ENCODE results near the gene IRGC. TPM values are rescaled to one million over a fixed set of nuclear protein-coding genes. Genes with fewer than 3 reads are reported as not detected.

The IRGC gene
- total RNA-seq, 1 experiment from 2014 or later: not detected

DNA sequence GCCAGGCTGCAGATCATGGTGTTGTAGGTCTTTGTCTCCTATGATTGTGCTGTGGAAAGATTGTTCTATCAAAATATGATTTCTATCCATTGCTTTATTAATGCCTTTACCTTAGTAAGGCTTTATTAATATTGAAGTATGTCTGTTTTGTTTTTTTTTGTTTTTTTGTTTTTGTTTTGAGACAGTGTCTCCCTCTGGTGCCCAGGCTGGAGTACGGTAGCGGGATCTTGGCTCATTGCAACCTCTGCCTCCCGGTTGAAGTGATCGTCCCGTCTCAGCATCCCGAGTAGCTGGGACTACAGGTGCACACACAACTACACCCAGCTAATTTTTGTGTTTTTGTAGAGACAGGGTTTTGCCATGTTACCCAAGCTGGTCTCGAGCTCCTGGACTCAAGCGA, 7.7 kb downstream of the IRGC start:
- no peak for DNase-seq (ENCODE audit: low read depth)

DNA sequence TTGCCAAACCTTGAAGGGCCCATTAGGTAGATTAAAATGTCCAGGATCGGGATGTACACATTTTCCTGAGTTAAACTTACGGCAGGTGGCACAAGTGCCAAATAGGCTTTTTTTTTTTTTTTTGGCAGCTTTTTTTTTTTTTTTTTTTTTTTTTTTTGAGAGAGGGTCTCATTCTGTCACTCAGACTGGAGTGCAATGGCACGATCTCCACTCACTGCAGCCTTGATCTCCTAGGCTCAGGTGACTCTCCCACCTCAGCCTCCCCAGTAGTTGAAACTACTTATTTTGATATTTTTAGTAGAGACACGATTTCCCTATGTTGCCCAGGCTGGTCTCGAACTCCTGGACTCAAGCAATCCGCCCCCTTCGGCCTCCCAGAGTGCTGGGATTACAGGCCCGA, 9.0 kb downstream of the IRGC start:
- no peak for DNase-seq (ENCODE audit: low read depth)

DNA sequence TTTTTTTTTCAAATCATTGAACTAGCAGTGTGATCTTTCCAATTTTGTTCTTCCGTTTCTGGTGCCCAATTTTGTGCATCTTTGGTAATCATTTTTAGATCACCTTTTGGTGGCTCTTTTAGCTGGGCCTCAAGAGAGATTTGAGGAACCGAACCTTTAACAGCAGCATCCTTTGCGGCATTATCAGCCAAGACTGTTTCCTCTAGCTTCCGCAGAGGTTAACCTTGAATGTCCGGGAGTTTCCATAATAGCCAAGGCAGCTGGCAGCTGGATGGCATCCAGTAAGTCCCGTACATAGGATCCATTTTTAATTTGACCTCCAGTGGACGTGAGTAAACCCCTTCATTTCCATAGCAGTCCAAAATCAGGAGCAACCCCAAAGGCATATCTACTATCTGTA, 9.6 kb downstream of the IRGC start:
- no peak for DNase-seq (ENCODE audit: low read depth)

DNA sequence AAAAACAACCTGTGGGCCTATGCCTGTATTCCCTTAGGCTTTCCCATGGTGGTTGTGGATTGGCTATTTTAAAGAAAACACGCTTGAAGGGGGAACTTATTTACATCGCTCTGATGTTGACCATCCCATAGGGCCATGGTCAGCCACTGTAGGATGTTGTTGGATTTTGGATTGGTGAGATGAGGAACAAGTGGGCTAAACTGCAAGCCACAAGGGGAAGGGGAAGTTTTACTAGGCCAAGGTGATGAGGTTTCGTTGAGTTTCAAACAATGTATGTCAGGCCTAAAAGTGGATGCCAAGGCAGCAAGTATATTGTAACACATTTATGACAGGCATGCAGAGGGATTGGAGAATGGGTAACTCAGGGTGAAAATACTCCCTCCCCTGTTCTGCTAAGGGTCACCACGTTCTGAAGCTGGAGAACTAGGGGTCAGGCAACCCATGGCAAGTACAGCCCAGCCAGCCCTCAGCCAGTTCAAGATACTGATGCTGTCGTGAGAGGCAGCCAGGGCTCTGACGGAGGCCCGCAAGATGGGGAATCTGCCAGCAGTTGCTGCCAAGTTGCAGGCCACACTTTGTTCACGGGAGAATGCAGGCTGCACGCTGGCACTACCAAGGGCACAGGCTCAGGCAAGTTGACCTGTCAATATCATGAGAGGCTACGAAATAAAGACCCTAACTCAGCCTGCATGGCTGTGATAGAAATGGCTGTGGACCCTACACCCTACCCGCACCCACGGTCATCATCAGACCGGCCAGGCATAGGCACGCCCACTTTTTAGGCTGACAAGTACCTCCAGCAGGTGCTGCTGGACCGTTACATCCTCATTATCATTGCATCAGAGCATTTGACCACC, 11.1 kb downstream of the IRGC start:
- no peak for DNase-seq (ENCODE audit: low read depth)

DNA sequence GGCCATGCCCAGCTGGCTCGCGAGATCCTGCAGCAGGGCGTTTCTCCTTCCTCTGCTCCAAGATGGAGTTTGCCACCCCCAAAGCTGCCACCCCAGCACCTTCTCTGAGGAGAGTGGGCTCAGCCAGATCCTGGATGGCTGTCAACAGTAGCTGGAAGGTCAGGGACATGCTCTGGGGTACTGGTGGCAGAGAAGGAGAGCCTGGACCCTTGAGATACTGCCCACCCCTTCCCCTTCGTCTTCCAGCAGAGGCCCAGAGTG, 11.6 kb downstream of the IRGC start:
- no peak for DNase-seq (ENCODE audit: low read depth)

DNA sequence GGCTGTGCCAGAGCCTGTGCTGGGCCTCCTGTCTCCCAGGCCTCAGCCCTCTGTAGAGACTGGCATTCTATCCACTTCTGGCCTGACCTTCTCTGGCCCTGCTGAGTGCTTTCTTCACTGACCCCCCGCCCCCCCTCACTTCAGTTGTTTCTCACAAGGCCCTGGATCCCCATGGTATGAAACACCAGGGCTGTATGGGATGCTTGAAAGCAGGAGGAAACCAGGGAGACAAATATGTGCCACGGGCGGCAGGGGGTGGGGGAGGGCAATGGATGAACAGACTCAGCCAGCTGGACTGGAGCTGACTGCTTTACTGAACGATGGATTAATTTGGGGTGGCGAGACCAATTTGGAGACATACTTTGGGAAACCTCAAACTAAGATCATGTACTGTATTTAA, 14.0 kb downstream of the IRGC start:
- DNase-seq (ENCODE audit: low read depth): no peak

DNA sequence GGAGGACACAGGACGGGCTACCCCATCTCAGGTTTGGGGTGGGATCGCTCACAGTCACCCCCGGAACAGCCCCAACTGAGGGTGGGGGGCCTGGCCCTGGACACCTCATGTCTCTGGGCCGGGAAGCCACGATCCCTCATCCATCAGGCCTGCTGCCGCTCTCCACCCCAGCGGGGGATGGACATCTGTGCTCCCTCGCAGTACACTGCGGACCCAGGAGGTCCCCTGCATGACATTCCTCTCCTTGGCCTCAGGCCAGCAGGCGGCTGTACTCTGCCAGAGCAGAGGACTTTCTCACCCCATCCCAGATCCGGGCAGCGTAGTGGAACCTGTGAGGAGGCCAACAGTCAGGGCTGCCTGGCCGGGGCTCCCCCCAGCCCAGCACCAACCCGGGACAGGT, 15.5 kb downstream of the IRGC start:
- DNase-seq (ENCODE audit: low read depth): no peak

DNA sequence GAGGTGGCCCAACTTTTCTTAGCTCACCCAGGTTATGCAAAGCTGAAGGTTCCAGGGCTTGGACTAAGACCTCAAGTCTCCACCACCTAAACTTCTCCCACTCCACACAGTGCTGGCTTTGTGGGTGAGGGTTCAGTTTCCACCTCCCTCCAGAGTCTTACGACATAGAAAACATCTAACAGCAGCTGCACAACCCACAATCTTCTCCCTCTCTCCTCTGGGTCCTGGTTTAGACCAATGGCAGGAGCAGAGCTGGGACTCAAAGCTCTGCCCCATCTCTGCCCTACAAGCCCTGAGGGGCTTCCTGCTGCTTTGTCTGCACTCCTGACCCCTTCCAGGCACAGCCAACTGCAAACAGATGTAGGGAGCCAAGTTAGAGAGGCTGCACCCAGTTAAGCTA, 16.0 kb downstream of the IRGC start:
- no peak for DNase-seq (ENCODE audit: low read depth)

DNA sequence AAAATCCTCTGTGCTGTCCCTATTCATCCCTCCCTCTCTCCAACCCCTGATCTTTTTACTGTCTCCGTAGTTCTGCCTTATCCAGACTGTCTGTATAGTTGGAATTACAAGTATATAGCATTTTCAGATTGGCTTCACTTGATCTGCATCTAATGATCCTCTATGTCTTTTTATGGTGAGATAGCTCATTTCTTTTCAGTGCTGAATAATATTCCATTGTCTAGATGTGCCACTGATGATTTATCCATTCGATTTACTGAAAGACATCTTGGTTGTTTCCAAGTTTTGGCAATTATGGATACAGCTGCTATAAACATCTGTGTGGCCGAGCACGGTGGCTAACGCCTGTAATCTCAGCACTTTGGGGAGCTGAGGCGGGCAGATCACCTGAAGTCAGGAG, 19.1 kb downstream of the IRGC start:
- no peak for DNase-seq (ENCODE audit: low read depth)

DNA sequence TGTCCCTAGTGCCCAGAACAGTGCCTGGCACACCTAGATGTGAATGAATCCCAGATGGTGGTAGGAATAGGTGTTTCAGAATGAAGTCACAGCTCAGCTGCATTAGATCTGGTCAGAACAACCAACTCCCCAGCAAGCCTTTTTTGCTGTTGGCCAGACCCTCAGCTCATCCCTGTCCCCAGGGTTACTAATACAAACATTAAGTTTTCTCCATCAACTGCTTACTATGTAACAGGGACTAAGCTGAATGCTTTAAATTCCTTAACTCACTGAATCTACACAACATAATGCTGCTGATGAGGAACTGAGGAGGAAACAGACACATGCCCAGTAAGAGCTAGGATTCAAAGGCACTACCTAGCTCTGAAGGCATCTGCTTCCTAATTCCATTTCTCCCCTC, 20.1 kb downstream of the IRGC start:
- DNase-seq (ENCODE audit: low read depth): no peak

DNA sequence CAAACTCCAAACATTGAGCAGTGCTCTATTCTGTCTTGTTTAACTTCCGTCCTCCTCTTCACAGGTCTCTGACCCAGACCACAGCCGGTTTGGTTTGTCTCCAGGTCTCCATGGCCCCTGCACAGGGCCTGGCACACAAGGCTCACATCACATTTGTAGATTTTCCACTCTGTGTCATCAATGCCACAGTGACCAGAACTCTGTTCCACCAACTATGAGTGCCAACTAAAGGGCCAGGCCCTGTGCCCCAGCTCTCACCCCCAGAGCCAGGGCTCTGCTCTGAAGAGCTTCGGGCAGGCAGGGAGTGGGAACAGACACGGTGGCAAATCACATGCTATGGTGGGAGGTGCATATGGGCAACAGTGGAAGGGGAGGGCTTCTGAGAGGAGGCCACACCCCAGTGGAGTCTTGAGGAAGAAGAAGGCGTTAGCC, 22.9 kb downstream of the IRGC start:
- DNase-seq (ENCODE audit: low read depth): no peak

DNA sequence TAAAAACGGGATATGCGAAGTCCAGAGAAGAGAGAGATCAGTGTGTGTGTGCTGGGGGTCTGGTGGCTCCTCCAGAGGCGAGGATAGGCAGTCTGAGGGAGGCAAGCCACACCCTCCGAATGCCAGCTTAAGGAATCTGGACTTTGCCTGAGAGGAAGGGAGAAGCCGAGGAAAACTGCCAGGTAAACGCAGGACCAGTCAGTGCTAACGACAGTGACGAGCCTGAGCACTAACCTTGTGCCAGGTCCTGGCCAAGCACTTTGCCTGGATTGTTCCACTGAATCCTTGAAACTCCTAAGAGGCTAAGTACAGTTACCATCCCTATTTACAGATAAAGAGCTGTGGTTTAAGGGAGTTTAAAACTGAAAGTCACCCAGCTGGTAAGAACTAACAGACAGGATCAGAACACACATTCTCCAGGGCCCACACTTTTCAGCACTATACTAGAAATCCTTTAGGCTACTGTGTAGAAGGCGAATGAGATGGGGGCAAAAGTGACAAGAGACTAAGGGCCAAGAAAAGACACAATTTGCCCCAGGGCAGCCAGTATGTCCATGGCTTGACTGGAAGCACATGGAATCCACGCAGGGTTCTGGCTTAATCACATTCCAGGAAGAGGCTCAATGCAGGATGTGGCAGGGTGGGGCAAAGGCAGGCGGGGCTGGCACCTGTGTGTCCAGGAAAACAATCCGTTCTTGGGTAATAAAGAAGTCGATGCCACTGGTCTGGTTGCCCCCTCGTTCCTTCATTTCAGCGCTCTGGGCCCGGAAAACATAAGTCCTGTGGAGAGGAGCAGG, 23.8 kb downstream of the IRGC start:
- peak; percentile 40 for DNase-seq (ENCODE audit: low read depth)

DNA sequence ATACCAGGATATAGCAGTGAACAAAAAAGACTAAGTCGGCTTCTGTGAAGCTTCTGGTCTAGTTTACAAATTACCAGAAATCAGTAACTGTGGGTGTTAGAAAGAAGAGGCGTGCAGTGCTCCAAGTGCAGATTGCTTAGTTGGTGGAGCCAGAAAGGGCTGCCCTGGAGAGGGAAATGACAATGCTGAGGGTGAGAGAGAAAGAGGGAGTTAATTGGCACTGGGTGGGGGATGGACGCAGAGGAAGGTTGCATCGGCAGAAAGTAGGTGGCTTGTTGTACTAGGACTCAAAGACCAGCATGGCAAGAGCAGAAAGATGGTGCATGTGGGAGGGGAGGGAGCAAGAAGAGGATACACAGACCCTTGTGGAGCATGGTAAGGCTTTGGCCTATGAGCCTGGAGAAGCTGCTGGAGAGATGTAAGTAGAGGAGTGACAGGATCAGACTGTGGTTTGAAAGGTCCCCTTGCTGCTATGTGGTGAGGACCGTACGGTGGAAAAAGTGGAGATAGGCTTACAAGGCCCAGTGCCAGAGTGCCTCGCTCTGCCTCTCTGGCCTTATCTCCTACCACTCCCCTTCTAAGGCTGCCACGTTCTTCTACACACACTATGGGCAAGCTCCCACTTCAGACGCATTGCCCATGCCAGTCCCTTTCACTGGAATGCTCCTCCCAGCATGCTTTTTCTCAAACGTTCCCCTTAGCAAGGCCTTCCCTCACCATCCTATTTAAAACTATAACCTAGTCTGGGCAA, 25.4 kb downstream of the IRGC start:
- no peak for DNase-seq (ENCODE audit: low read depth)

DNA sequence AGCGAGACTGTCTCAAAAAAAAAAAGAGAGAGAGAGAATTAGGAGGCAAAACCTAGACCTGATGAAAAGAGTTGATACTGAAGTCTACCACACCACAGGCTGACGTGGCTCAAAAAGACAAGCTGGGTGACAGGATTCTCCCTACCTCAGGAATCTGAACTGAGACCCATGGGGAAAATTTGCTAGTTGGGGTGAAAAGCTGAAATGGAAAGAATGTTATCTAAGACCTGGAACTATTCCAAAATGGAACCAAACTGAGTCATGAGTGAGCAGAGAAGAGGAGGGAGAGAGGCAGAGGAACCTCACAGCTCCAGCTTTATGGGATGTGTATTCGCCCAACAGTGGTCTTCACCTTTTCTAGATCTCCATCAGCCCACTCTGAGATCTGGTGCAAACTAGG, 27.2 kb downstream of the IRGC start:
- no peak for DNase-seq (ENCODE audit: low read depth)

DNA sequence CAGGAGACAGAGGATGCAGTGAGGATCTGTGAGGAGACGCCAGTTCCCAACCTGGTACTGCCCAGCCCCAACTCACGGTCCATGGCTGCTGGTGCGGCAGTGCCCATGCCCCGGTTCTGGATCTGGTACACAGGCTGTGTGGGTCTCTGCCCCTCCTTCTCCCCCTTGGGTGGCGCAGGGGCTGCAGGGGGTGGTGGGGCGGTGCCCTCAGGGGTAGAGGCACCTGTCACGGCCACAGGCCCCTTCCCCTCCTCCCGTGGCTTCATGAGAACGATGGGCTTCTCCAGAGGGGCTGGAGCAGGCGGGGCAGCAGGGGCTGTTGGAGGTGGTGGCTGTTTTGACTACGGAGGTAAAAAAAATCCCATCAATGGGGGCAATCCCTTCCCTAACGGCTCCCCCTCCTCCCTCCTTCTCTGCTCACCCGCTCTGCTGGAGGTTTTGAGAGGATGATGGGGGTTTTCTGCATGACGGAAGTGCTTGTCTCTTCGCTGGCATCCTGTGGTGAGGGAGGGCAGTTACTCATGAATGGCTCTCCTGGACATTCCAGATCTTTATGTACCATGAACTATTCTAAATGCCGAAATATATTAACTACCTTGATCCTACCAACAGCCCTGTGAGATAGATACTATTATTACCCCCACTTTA, 31.8 kb downstream of the IRGC start:
- DNase-seq (ENCODE audit: low read depth): peak; percentile 63

DNA sequence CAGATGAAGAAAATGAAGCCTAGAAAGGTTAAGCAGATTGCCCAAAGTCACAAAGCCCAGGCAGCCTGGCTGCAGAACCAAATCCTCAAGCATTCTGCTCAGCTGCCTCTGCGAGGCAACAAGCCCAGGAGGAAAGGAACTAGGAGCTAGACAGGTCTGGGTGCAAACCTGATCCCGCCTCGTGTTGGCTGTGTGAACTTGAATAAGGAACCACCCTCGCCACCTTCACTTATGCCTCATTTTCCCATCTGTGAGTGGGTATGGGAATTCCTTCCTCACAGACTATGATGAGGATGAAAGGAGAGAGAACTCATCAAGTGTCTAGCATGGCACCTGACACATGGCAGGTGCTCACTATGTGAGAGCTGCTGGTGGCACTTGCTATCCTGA, 32.3 kb downstream of the IRGC start:
- DNase-seq (ENCODE audit: low read depth): no peak

DNA sequence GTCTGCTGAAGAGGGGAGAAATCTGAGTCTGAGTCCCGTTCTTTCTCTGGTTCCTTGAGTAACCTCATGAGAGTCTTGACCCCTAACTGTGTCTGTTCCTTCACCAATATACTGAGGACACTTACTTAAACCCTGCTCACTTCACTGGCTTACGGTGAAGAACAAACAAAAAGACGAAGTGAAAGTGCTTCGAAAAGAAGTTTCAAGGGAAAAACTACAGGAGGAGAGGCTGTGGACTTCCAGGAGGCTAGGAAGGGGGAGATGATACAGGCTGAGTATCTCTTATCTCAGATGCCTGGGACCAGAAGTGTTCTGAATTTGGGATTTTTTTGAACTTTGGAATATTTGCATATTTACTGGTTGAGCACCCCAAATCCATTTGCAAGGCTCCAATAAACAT, 32.8 kb downstream of the IRGC start:
- DNase-seq (ENCODE audit: low read depth): no peak

DNA sequence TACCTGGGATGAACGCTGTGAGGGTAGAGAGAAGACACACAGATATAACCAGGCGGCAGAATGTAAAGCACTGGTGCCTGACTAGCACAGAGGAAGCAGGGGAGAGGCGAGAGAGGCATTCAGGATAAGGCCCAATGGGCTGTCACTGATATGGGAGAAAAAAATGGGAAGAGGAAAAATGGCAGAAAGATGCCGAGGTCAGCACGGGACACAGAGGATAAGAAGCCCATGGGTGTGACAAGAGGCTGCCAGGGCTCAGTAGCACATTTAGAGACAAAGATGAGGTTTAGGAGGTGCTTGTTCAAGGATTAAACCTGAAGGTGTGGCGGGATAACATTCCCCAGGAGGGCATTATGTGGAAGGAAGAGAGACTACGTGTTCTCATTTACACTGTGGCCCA, 33.3 kb downstream of the IRGC start:
- no peak for DNase-seq (ENCODE audit: low read depth)

DNA sequence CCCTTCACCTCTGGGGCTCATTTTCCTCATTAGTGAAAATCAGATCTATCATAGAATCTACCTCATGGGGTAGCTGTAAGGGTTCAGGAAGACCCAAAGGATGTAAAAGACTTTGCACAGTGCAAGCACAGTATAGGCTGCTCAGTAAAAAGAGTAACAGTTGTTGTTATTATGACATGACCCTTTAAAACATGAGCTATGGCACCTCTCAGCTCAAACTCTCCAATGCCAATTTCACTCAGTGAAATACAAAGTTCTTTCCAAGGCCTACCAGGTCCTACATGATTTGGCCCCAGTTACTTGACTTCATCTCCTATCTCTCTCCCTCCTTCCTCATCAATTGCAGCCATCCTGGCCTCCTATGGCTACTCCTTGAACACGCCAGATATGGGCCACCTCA, 34.0 kb downstream of the IRGC start:
- no peak for DNase-seq (ENCODE audit: low read depth)

DNA sequence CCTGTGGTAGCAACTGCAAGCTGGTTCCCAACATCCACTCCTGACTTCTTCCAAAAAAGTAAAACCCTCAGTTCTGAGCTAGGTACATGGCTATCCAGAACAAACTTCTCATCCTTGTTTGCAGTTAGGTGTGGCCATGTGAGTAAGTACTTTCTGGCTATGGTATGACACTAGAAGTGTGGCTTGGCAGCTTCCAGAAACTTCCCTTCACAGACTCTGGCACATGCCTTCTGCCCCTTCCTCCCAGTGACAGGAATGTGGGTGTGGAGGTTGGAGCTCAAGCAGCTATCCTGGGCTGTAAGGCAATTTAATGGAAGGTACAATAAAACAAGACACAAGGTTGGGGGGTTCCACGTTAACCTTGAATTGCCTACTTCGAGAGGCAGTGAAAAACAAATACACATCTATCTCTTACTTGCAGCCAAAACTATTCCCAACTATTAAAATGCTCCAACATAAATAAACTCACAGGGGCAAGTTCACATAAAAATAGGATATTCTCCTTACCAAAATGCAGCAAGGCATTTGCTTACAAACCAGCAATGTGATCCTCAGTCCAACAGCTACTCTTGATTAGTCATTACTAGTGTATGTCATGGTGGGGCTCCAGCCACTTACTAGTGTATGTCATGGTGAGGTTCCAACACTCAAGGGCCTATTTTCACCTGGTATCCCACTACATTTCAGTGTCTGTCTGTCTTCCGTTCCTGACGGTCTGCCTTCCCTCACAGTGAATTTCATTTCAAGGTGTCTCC, 35.8 kb downstream of the IRGC start:
- DNase-seq (ENCODE audit: low read depth): no peak

DNA sequence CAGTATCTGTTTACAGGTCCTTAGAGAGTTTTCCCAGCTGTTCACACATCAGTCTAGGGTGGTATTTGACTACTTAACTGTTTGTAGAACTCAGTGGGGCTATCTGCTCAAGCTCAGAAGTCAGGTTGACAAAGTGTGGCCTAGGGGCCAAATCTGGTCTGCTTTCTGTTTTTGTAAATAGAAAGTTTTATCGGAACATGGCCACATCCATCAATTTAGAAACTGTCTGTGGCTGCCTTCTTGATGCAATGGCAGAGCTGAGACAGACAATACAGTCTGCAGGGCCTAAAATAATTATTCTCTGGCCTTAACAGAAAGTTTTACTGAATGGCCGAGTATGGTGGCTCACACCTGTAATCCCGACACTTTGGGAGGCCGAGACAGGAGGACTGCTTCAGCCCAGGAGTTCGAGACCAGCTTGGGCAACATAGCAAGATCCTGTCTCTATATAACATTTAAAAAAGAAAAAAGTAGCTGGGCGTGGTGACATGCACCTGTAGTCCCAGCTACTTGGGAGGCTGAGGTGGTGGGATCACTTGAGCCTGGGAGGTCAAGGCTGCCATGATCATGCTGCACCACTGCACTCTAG, 36.5 kb downstream of the IRGC start:
- no peak for DNase-seq (ENCODE audit: low read depth)

DNA sequence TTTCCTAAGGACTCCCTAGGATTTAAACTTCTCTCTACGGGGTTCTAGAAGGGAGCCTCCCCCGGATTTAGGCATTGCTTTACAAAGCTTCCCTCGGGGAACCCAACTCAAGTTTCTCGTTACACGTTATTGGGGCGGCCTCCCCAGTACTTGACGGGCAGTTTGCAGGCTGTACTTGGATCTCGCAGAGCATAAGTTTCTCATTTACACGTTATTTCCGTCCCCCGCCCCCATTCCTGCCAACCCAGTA, 38.3 kb downstream of the IRGC start:
- DNase-seq (ENCODE audit: low read depth): no peak
